Breast epithelium (tissue), 3 donors: Measurements from ENCODE around the gene NOMO2.
"Not testable (repeated sequence)": the region's sequence is repeated elsewhere in the genome, so short reads cannot be mapped to it uniquely, and the experiment has no call there.

ENCODE experiments used
- CTCF ChIP-seq, 3 donors: fragments of 450-650 bp; IDR thresholded peaks; one replicate each; pipeline ENCODE4 v1.5.1; 2016 to 2017; ENCODE audit warnings: antibody characterized with exemption in 3 of 3, mild to moderate bottlenecking in 3 of 3, moderate library complexity in 3 of 3
- POLR2AphosphoS5 ChIP-seq, 3 donors: sonication (generic); formaldehyde crosslinking; IDR thresholded peaks; one replicate each; pipeline ENCODE4 v1.6.1; 2017; ENCODE audit warnings: antibody characterized with exemption in 3 of 3

GRCh38 chr16:18585789-18586188 lies 23.9 kb upstream of the NOMO2 start:
- TF ChIP-seq CTCF, POLR2AphosphoS5 (IDR thresholded peaks at IDR 0.05): not testable (repeated sequence)
